Nephron progenitor cell (in vitro differentiated cells): ENCODE measurements around the gene MAGI2.
A peak's percentile ranks its signal among the peaks of the same experiment; 100 is the strongest.

Experiments
- DNase-seq: peaks from one replicate; pipeline ENCODE4 v3.0.0; 2021
- H3K27ac Mint-ChIP-seq: 2 replicates; pipeline ENCODE4 v1.8.0; 2021; ENCODE audit warnings: mild to moderate bottlenecking, moderate library complexity, mixed read lengths
- H3K27me3 Mint-ChIP-seq: 2 replicates; pipeline ENCODE4 v1.8.0; 2021; ENCODE audit warnings: mild to moderate bottlenecking, low read depth, mixed read lengths; ENCODE audit not compliant: poor library complexity
- H3K36me3 Mint-ChIP-seq: 2 replicates; pipeline ENCODE4 v1.8.0; 2021; ENCODE audit warnings: low read depth, mixed read lengths
- H3K4me1 Mint-ChIP-seq: 2 replicates; pipeline ENCODE4 v1.8.0; 2021; ENCODE audit warnings: mixed read lengths
- H3K4me3 Mint-ChIP-seq: 2 replicates; pipeline ENCODE4 v1.8.0; 2021; ENCODE audit warnings: mild to moderate bottlenecking, moderate library complexity, mixed read lengths
- H3K9me3 Mint-ChIP-seq: 2 replicates; pipeline ENCODE4 v1.8.0; 2021; ENCODE audit warnings: mild to moderate bottlenecking, moderate library complexity, mixed read lengths
- TF ChIP-seq, protein P1 (sequence below): fragments of 200-600 bp; sonication (generic); IDR thresholded peaks from 2 replicates; pipeline ENCODE4 v1.5.0; 2021; ENCODE audit warnings: antibody characterized with exemption

The MAGI2 gene

DNA sequence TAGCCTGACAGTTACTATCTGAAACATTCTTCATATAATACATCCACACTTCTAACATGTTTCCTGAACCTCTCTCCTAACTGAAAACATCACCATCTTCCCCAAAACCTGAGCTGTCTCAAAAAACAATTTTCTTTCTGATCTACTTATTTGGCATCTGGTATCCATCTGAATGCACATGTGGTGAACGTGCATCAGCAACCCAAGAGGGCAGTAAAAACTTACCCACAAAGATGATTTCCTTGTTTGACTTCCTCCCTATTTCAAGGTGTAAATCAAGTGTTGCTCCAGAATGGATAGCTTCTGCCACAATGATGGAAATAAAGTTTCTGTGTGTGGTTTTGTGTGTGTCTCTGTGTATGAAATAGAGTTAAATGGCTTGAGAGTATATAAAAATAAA, 500.4 kb downstream of the MAGI2 start:
- TF ChIP-seq, protein P1, sequence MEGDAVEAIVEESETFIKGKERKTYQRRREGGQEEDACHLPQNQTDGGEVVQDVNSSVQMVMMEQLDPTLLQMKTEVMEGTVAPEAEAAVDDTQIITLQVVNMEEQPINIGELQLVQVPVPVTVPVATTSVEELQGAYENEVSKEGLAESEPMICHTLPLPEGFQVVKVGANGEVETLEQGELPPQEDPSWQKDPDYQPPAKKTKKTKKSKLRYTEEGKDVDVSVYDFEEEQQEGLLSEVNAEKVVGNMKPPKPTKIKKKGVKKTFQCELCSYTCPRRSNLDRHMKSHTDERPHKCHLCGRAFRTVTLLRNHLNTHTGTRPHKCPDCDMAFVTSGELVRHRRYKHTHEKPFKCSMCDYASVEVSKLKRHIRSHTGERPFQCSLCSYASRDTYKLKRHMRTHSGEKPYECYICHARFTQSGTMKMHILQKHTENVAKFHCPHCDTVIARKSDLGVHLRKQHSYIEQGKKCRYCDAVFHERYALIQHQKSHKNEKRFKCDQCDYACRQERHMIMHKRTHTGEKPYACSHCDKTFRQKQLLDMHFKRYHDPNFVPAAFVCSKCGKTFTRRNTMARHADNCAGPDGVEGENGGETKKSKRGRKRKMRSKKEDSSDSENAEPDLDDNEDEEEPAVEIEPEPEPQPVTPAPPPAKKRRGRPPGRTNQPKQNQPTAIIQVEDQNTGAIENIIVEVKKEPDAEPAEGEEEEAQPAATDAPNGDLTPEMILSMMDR, result no peak
- Mint-ChIP-seq H3K36me3 (no peaks in the 10 kb centered on the region), H3K4me1 (no peaks in the 10 kb centered on the region), H3K27ac (no peak overlapping the region), H3K9me3 (no peaks in the 10 kb centered on the region), H3K27me3 (no peaks in the 10 kb centered on the region), H3K4me3 (no peak overlapping the region)
- DNase-seq, result no peak

- H3K27me3 Mint-ChIP-seq, result peaks cover 6% of the 10 kb centered on the region
- no peaks in the 10 kb centered on the region for H3K36me3 Mint-ChIP-seq
- no peak overlapping the region for H3K27ac Mint-ChIP-seq
- DNase-seq, result no peak
- H3K4me1 Mint-ChIP-seq, result peaks cover 5% of the 10 kb centered on the region
- no peak overlapping the region for H3K4me3 Mint-ChIP-seq
- TF ChIP-seq, protein P1, result no peak
- no peaks in the 10 kb centered on the region for H3K9me3 Mint-ChIP-seq
Measured at GRCh38 chr7:78939669-78940068, 513.8 kb downstream of the MAGI2 start.

DNA sequence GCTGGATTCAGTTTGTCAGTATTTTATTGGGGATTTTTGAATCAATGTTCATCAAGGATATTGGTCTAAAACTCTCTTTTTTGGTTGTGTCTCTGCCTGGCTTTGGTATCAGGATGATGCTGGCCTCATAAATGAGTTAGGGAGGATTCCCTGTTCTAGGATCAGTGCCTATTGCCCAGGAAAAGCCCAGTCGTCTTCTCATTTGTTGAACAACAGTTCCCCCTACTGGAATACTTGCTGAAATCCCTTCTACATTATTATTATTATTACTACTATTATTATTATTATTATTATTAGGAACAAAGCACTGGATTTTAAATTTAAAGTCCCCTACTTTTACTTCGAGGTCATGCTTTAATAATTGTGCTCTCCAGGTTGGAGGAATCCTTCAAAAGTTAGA, 528.9 kb downstream of the MAGI2 start:
- TF ChIP-seq, protein P1, result peak; percentile 37
- DNase-seq, result no peak
- H3K27me3 Mint-ChIP-seq, result no peaks in the 10 kb centered on the region
- no peak overlapping the region for H3K27ac Mint-ChIP-seq
- no peaks in the 10 kb centered on the region for H3K4me1 Mint-ChIP-seq
- H3K9me3 Mint-ChIP-seq, result peaks cover 13% of the 10 kb centered on the region
- no peak overlapping the region for H3K4me3 Mint-ChIP-seq
- no peaks in the 10 kb centered on the region for H3K36me3 Mint-ChIP-seq

DNA sequence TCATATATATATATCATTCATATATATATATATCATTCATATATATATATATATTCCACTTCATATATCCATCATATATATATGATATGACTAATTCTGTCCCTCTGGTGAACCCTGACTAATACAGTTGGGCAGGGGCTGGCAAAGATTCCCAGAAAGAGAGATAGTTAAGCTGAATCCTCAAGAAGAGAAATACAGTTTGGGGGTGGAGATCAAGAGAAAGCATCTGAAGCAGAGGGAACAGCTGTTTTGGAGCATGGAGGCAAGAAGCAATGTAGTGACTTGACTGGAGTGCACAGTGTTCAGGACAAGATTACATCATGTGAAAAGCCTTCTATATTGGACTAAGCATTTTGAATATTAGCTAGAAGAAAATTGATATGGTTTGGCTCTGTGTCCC, 540.7 kb downstream of the MAGI2 start:
- TF ChIP-seq, protein P1, result no peak
- Mint-ChIP-seq H3K4me1 (peaks cover 14% of the 10 kb centered on the region), H3K9me3 (peaks cover 7% of the 10 kb centered on the region), H3K4me3 (no peak overlapping the region), H3K27ac (no peak overlapping the region), H3K27me3 (no peaks in the 10 kb centered on the region), H3K36me3 (peaks cover 6% of the 10 kb centered on the region)
- DNase-seq, result no peak

DNA sequence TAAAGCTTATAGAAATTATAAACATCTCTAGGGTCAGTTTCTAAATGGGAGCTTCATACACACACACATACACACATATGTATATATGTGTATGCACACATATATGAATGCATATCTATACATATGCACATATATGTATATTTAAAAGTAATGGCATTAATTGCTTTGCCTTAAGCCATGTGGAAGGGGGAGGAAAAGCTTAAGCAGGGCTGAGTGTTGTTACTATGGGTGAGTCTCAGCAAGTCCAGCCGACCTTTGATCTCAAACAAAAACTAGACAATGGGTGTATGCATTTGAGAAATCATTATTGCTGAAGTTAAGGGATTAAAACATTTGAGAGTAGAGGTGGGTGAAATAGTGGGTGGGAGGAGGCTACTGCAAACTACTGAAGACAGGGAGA, 546.7 kb downstream of the MAGI2 start:
- TF ChIP-seq, protein P1, result no peak
- Mint-ChIP-seq H3K27ac (no peak overlapping the region), H3K36me3 (peaks cover 6% of the 10 kb centered on the region), H3K27me3 (no peaks in the 10 kb centered on the region), H3K9me3 (peaks cover 7% of the 10 kb centered on the region), H3K4me1 (peaks cover 54% of the 10 kb centered on the region), H3K4me3 (no peak overlapping the region)
- no peak for DNase-seq

DNA sequence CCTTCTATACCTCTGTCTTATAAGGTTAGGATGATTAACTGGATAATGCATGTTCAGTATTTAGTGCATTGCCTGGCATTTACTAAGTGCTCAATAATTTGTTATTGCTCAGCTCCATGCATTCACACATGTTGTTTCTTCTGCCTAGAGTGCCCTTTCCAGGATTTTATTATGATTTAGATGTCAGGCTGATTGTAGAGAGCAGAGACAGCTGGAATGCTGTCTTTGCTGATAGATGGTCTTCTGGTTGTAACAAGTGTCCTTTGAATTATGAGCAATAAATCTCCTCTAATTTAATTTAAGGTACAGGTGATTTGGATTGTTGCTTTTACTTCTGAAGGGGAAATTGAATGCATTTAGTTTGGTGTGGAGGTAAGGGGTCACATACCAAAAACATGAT, 548.0 kb downstream of the MAGI2 start:
- no peaks in the 10 kb centered on the region for H3K27me3 Mint-ChIP-seq
- DNase-seq, result no peak
- peaks cover 7% of the 10 kb centered on the region for H3K9me3 Mint-ChIP-seq
- no peak overlapping the region for H3K27ac Mint-ChIP-seq
- TF ChIP-seq, protein P1, result no peak
- peaks cover 54% of the 10 kb centered on the region for H3K4me1 Mint-ChIP-seq
- H3K36me3 Mint-ChIP-seq, result peaks cover 6% of the 10 kb centered on the region
- no peak overlapping the region for H3K4me3 Mint-ChIP-seq
